ENCODE results near the gene ZBTB18. TPM values are rescaled to one million over a fixed set of nuclear protein-coding genes. Genes with fewer than 3 reads are reported as not detected.
"Not testable (repeated sequence)": the region's sequence is repeated elsewhere in the genome, so short reads cannot be mapped to it uniquely, and the experiment has no call there.

The ZBTB18 gene
- total RNA-seq, 1 experiment from 2014 or later = 9.5 TPM

- Histone ChIP-seq H2AFZ (ENCODE audit: low read length) (no peak overlapping the region), H3K9me2 (replicated peaks; ENCODE audit: insufficient read depth, low read length) (no peaks in the 10 kb centered on the region), H3K9me3 (ENCODE audit: low read length) (no peaks in the 10 kb centered on the region), H4K20me1 (ENCODE audit: insufficient read depth, low read depth, low read length) (no peaks in the 10 kb centered on the region), H3K4me1 (ENCODE audit: low read length) (no peaks in the 10 kb centered on the region), H3K27me3 (ENCODE audit: low read length) (no peaks in the 10 kb centered on the region), H3K4me3 (ENCODE audit: low read length) (no peak overlapping the region), H3K27ac (ENCODE audit: low read length) (no peak overlapping the region), H3K79me2 (ENCODE audit: low read length) (no peaks in the 10 kb centered on the region), H3K9ac (ENCODE audit: low read length) (no peak overlapping the region), H3K36me3 (ENCODE audit: insufficient read depth, low read length) (no peaks in the 10 kb centered on the region), H3K4me2 (ENCODE audit: low read depth, low read length, poor library complexity, severe bottlenecking) (no peak overlapping the region)
- no peak for DNase-seq
These were observed 39.3 kb upstream of the ZBTB18 start for GRCh38 chr1:244011786-244012185.

DNA sequence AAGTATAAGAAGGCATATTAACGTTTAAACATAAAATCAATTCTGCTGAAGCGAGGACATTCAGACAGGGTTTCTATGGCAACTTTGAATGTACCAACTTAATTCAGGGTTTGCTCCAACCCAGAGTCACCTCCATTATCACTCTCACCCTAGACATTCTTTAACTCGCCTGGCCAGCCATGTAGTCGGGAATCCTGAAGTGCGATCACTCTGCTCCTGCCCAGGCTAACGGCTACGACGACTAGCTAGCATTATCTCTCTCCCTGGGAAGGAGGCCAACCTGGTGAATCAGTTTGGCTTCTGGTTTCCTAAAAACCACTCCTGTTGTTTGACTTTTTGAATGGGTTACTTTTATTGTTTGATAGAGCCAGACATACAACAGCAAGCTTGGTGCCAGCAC lies 38.9 kb upstream of the ZBTB18 start:
- H3K79me2 ChIP-seq (ENCODE audit: low read length) = no peaks in the 10 kb centered on the region
- H3K27ac ChIP-seq (ENCODE audit: low read length) = no peak overlapping the region
- H3K36me3 ChIP-seq (ENCODE audit: insufficient read depth, low read length) = no peaks in the 10 kb centered on the region
- H4K20me1 ChIP-seq (ENCODE audit: insufficient read depth, low read depth, low read length) = no peaks in the 10 kb centered on the region
- H3K4me2 ChIP-seq (ENCODE audit: low read depth, low read length, poor library complexity, severe bottlenecking) = no peak overlapping the region
- no peaks in the 10 kb centered on the region for H3K9me2 ChIP-seq (replicated peaks; ENCODE audit: insufficient read depth, low read length)
- no peak for DNase-seq
- no peak overlapping the region for H3K4me3 ChIP-seq (ENCODE audit: low read length)
- H3K4me1 ChIP-seq (ENCODE audit: low read length) = no peaks in the 10 kb centered on the region
- no peaks in the 10 kb centered on the region for H3K27me3 ChIP-seq (ENCODE audit: low read length)
- H3K9ac ChIP-seq (ENCODE audit: low read length) = no peak overlapping the region
- no peaks in the 10 kb centered on the region for H3K9me3 ChIP-seq (ENCODE audit: low read length)
- H2AFZ ChIP-seq (ENCODE audit: low read length) = no peak overlapping the region

- no peaks in the 10 kb centered on the region for H3K9me3 ChIP-seq (ENCODE audit: low read length)
- no peak overlapping the region for H3K4me2 ChIP-seq (ENCODE audit: low read depth, low read length, poor library complexity, severe bottlenecking)
- no peak overlapping the region for H3K27ac ChIP-seq (ENCODE audit: low read length)
- DNase-seq = no peak
- H3K9me2 ChIP-seq (replicated peaks; ENCODE audit: insufficient read depth, low read length) = no peaks in the 10 kb centered on the region
- H2AFZ ChIP-seq (ENCODE audit: low read length) = no peak overlapping the region
- H3K4me1 ChIP-seq (ENCODE audit: low read length) = no peaks in the 10 kb centered on the region
- H3K4me3 ChIP-seq (ENCODE audit: low read length) = no peak overlapping the region
- H3K79me2 ChIP-seq (ENCODE audit: low read length) = no peaks in the 10 kb centered on the region
- H4K20me1 ChIP-seq (ENCODE audit: insufficient read depth, low read depth, low read length) = no peaks in the 10 kb centered on the region
- no peak overlapping the region for H3K9ac ChIP-seq (ENCODE audit: low read length)
- no peaks in the 10 kb centered on the region for H3K27me3 ChIP-seq (ENCODE audit: low read length)
- H3K36me3 ChIP-seq (ENCODE audit: insufficient read depth, low read length) = no peaks in the 10 kb centered on the region
These were observed 38.0 kb upstream of the ZBTB18 start for GRCh38 chr1:244013100-244013499.

- H3K9me2 ChIP-seq (replicated peaks; ENCODE audit: insufficient read depth, low read length) = not testable (repeated sequence)
These were observed 36.2 kb upstream of the ZBTB18 start for GRCh38 chr1:244014862-244015261.

GRCh38 chr1:244019982-244020485 lies 31.0 kb upstream of the ZBTB18 start:
- H3K9ac ChIP-seq (ENCODE audit: low read length) = no peak overlapping the region
- no peaks in the 10 kb centered on the region for H3K9me2 ChIP-seq (replicated peaks; ENCODE audit: insufficient read depth, low read length)

More at GRCh38 chr1:244014862-244015261, 36.2 kb upstream of the ZBTB18 start:
- not testable (repeated sequence) for H3K27ac ChIP-seq (ENCODE audit: low read length); H3K9me3 ChIP-seq (ENCODE audit: low read length); H3K79me2 ChIP-seq (ENCODE audit: low read length); H3K4me1 ChIP-seq (ENCODE audit: low read length); H4K20me1 ChIP-seq (ENCODE audit: insufficient read depth, low read depth, low read length); H2AFZ ChIP-seq (ENCODE audit: low read length); H3K9ac ChIP-seq (ENCODE audit: low read length); H3K4me3 ChIP-seq (ENCODE audit: low read length); DNase-seq; H3K36me3 ChIP-seq (ENCODE audit: insufficient read depth, low read length); H3K27me3 ChIP-seq (ENCODE audit: low read length); H3K4me2 ChIP-seq (ENCODE audit: low read depth, low read length, poor library complexity, severe bottlenecking)

GRCh38 chr1:244021427-244021826 lies 29.7 kb upstream of the ZBTB18 start:
- Histone ChIP-seq H3K4me3 (ENCODE audit: low read length) (no peak overlapping the region), H3K4me1 (ENCODE audit: low read length) (no peaks in the 10 kb centered on the region), H3K27me3 (ENCODE audit: low read length) (no peaks in the 10 kb centered on the region), H3K36me3 (ENCODE audit: insufficient read depth, low read length) (no peaks in the 10 kb centered on the region), H3K79me2 (ENCODE audit: low read length) (no peaks in the 10 kb centered on the region), H3K9me3 (ENCODE audit: low read length) (no peaks in the 10 kb centered on the region), H3K4me2 (ENCODE audit: low read depth, low read length, poor library complexity, severe bottlenecking) (no peak overlapping the region), H3K9me2 (replicated peaks; ENCODE audit: insufficient read depth, low read length) (no peaks in the 10 kb centered on the region), H2AFZ (ENCODE audit: low read length) (no peak overlapping the region), H3K9ac (ENCODE audit: low read length) (no peak overlapping the region), H3K27ac (ENCODE audit: low read length) (no peak overlapping the region), H4K20me1 (ENCODE audit: insufficient read depth, low read depth, low read length) (no peaks in the 10 kb centered on the region)
- no peak for DNase-seq

More at GRCh38 chr1:244019982-244020485, 31.0 kb upstream of the ZBTB18 start:
- Histone ChIP-seq H3K4me2 (ENCODE audit: low read depth, low read length, poor library complexity, severe bottlenecking) (no peak overlapping the region), H3K9me3 (ENCODE audit: low read length) (no peaks in the 10 kb centered on the region), H3K27me3 (ENCODE audit: low read length) (no peaks in the 10 kb centered on the region), H3K4me1 (ENCODE audit: low read length) (no peaks in the 10 kb centered on the region), H3K79me2 (ENCODE audit: low read length) (no peaks in the 10 kb centered on the region), H4K20me1 (ENCODE audit: insufficient read depth, low read depth, low read length) (no peaks in the 10 kb centered on the region), H2AFZ (ENCODE audit: low read length) (no peak overlapping the region), H3K4me3 (ENCODE audit: low read length) (no peak overlapping the region), H3K27ac (ENCODE audit: low read length) (no peak overlapping the region), H3K36me3 (ENCODE audit: insufficient read depth, low read length) (no peaks in the 10 kb centered on the region)
- DNase-seq = no peak

DNA sequence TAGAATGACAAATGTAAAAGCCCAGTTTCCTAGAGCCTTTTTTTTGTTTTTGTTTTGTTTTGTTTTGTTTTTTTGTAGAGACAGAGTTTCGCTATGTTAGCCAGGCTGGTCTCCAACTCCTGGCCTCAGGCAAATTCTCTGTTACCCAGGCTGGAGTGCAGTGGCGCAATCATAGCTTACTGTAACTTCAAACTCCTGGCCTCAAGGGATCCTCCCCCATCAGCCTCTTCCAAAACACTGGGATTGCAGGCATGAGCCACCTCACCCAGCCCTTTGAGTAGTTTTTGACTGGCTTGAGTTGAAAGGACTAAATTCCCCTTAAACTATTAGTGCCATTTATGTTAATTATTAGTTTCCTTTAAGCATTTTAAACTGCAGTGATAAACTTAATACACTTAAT lies 28.8 kb upstream of the ZBTB18 start:
- H3K4me1 ChIP-seq (ENCODE audit: low read length) = no peaks in the 10 kb centered on the region
- H3K27ac ChIP-seq (ENCODE audit: low read length) = no peak overlapping the region
- no peaks in the 10 kb centered on the region for H3K27me3 ChIP-seq (ENCODE audit: low read length)
- H3K9me2 ChIP-seq (replicated peaks; ENCODE audit: insufficient read depth, low read length) = no peaks in the 10 kb centered on the region
- H3K4me2 ChIP-seq (ENCODE audit: low read depth, low read length, poor library complexity, severe bottlenecking) = no peak overlapping the region
- no peak for DNase-seq
- no peaks in the 10 kb centered on the region for H3K36me3 ChIP-seq (ENCODE audit: insufficient read depth, low read length)
- H3K79me2 ChIP-seq (ENCODE audit: low read length) = no peaks in the 10 kb centered on the region
- H4K20me1 ChIP-seq (ENCODE audit: insufficient read depth, low read depth, low read length) = no peaks in the 10 kb centered on the region
- no peak overlapping the region for H3K9ac ChIP-seq (ENCODE audit: low read length)
- H2AFZ ChIP-seq (ENCODE audit: low read length) = no peak overlapping the region
- H3K9me3 ChIP-seq (ENCODE audit: low read length) = no peaks in the 10 kb centered on the region
- H3K4me3 ChIP-seq (ENCODE audit: low read length) = no peak overlapping the region

DNA sequence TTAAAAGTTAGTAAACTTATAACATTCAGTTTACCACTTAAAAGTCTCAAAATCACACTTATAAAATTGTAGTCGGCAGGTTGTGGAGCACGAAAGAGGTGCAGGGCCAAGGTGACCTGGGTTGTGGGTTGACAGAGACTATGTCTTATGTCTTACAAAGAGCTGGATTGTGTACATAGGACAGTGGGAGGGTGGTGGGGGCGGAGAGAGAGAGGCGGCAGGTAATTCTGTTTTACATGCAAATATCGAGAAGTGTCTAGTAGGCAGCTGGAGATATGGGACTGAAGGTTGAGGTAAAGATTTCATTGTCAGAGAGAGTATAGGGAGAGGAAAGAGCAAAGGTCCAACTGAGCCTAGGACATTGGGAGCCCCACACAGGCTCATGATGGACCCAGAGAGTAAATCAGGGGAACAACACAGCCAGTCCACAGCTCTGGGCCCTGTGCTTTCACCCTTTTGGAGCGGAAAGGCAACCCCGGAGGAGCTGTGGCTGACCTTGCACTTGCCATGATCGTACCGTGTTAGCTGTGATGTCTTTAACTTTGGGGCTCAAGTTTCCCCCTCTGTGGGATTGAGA lies 28.1 kb upstream of the ZBTB18 start:
- H4K20me1 ChIP-seq (ENCODE audit: insufficient read depth, low read depth, low read length) = no peaks in the 10 kb centered on the region
- no peak overlapping the region for H3K4me2 ChIP-seq (ENCODE audit: low read depth, low read length, poor library complexity, severe bottlenecking)
- no peak overlapping the region for H3K4me3 ChIP-seq (ENCODE audit: low read length)
- no peaks in the 10 kb centered on the region for H3K27me3 ChIP-seq (ENCODE audit: low read length)
- no peaks in the 10 kb centered on the region for H3K9me3 ChIP-seq (ENCODE audit: low read length)
- no peaks in the 10 kb centered on the region for H3K4me1 ChIP-seq (ENCODE audit: low read length)
- no peak for DNase-seq
- no peak overlapping the region for H3K9ac ChIP-seq (ENCODE audit: low read length)
- H3K9me2 ChIP-seq (replicated peaks; ENCODE audit: insufficient read depth, low read length) = no peaks in the 10 kb centered on the region
- H3K27ac ChIP-seq (ENCODE audit: low read length) = no peak overlapping the region
- no peaks in the 10 kb centered on the region for H3K36me3 ChIP-seq (ENCODE audit: insufficient read depth, low read length)
- H2AFZ ChIP-seq (ENCODE audit: low read length) = no peak overlapping the region
- H3K79me2 ChIP-seq (ENCODE audit: low read length) = no peaks in the 10 kb centered on the region

All from Karpas-422 (cell line).